Endothelial cell (in vitro differentiated cells): Measurements from ENCODE around the gene CHST1. TPM values are rescaled to one million over a fixed set of nuclear protein-coding genes. Genes with fewer than 3 reads are reported as not detected.

Experiments used
- DNase-seq: peaks from one replicate; pipeline ENCODE4 v3.0.0; 2021; ENCODE audit warnings: low spot score
- H3K27ac Mint-ChIP-seq: one replicate; pipeline ENCODE4 v1.8.0; 2021; ENCODE audit warnings: mixed read lengths, inconsistent platforms; ENCODE audit not compliant: unreplicated experiment
- H3K27me3 Mint-ChIP-seq: one replicate; pipeline ENCODE4 v1.8.0; 2021; ENCODE audit warnings: mild to moderate bottlenecking, moderate library complexity, mixed read lengths, inconsistent platforms; ENCODE audit not compliant: unreplicated experiment
- H3K36me3 Mint-ChIP-seq: one replicate; pipeline ENCODE4 v1.8.0; 2021; ENCODE audit warnings: mild to moderate bottlenecking, low read depth, mixed read lengths, inconsistent platforms; ENCODE audit not compliant: unreplicated experiment
- H3K4me1 Mint-ChIP-seq: one replicate; pipeline ENCODE4 v1.8.0; 2021; ENCODE audit warnings: mild to moderate bottlenecking, mixed read lengths, inconsistent platforms; ENCODE audit not compliant: unreplicated experiment
- H3K4me3 Mint-ChIP-seq: one replicate; pipeline ENCODE4 v1.8.0; 2021; ENCODE audit warnings: mild to moderate bottlenecking, mixed read lengths, inconsistent platforms; ENCODE audit not compliant: unreplicated experiment
- H3K9me3 Mint-ChIP-seq: one replicate; pipeline ENCODE4 v1.8.0; 2021; ENCODE audit warnings: mixed read lengths, inconsistent platforms; ENCODE audit not compliant: unreplicated experiment
- total RNA-seq: library from RNA; stranded (reverse); fragmentation: NEBNext Ultra II Directional; extraction: Animal tissue kit (Norgen Biotek cat#: 25700); gene quantifications from one replicate; pipeline ENCODE4 v1.2.1, GENCODE V29; 2021; ENCODE audit not compliant: unreplicated experiment
- TF ChIP-seq, protein P1 (sequence below): fragments of 200-600 bp; sonication (generic); IDR thresholded peaks from one replicate; pipeline ENCODE4 v1.5.0; 2021; ENCODE audit warnings: antibody characterized with exemption; ENCODE audit not compliant: unreplicated experiment

Gene CHST1
- total RNA-seq, 1 donor from 2014 or later = 275 TPM

- Mint-ChIP-seq H3K27me3 (peaks cover 29% of the 10 kb centered on the region), H3K27ac (peak overlapping the region; percentile 97), H3K4me1 (peaks cover 49% of the 10 kb centered on the region)
Measured at GRCh38 chr11:45662665-45663485, 2.5 kb downstream of the CHST1 start.

DNA sequence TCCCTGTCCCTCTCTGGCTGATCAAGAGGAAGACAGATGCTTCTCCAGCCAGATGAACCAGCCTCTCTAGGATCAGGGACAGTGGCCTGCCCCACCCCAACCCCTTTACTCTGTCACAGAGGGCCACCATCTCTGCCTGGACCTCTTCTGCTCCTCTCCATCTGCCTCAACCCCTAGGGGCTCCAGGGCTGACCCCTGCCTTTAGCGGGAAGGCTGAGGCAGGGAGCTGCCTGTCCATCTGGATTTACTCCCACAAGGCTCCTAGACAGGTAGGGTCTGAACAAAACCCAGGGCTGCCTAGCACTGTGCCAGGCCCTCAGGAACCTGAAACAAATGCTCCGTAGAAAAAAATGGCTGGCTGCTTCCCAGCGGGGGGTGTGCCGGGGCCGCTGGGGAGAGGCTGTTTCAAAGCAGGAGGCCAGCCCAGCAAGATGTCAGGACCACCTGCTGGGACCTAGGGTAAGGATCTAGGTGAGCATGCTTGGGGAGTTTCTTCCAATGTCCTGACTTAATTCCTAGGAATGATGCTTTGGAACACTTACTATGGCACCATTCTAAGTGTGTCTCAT lies 3.2 kb downstream of the CHST1 start:
- peak overlapping the region; percentile 96 for H3K4me3 Mint-ChIP-seq

More at GRCh38 chr11:45662665-45663485, 2.5 kb downstream of the CHST1 start:
- DNase-seq = no peak
- TF ChIP-seq, protein P1, sequence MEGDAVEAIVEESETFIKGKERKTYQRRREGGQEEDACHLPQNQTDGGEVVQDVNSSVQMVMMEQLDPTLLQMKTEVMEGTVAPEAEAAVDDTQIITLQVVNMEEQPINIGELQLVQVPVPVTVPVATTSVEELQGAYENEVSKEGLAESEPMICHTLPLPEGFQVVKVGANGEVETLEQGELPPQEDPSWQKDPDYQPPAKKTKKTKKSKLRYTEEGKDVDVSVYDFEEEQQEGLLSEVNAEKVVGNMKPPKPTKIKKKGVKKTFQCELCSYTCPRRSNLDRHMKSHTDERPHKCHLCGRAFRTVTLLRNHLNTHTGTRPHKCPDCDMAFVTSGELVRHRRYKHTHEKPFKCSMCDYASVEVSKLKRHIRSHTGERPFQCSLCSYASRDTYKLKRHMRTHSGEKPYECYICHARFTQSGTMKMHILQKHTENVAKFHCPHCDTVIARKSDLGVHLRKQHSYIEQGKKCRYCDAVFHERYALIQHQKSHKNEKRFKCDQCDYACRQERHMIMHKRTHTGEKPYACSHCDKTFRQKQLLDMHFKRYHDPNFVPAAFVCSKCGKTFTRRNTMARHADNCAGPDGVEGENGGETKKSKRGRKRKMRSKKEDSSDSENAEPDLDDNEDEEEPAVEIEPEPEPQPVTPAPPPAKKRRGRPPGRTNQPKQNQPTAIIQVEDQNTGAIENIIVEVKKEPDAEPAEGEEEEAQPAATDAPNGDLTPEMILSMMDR = no peak
- peaks cover 16% of the 10 kb centered on the region for H3K36me3 Mint-ChIP-seq
- peak overlapping the region; percentile 96 for H3K4me3 Mint-ChIP-seq
- H3K9me3 Mint-ChIP-seq = no peaks in the 10 kb centered on the region

GRCh38 chr11:45661439-45662055 lies 3.9 kb downstream of the CHST1 start:
- H3K9me3 Mint-ChIP-seq = no peaks in the 10 kb centered on the region
- H3K36me3 Mint-ChIP-seq = peaks cover 16% of the 10 kb centered on the region
- no peak overlapping the region for H3K27ac Mint-ChIP-seq
- peaks cover 28% of the 10 kb centered on the region for H3K27me3 Mint-ChIP-seq
- TF ChIP-seq, protein P1 = no peak
- H3K4me3 Mint-ChIP-seq = peak overlapping the region; percentile 87
- peaks cover 57% of the 10 kb centered on the region for H3K4me1 Mint-ChIP-seq
- no peak for DNase-seq

More for the DNA sequence above, 3.2 kb downstream of the CHST1 start:
- Mint-ChIP-seq H3K27me3 (peaks cover 29% of the 10 kb centered on the region), H3K4me1 (peaks cover 51% of the 10 kb centered on the region), H3K9me3 (no peaks in the 10 kb centered on the region), H3K36me3 (peaks cover 16% of the 10 kb centered on the region), H3K27ac (peak overlapping the region; percentile 77)
- TF ChIP-seq, protein P1 = no peak
- no peak for DNase-seq

DNA sequence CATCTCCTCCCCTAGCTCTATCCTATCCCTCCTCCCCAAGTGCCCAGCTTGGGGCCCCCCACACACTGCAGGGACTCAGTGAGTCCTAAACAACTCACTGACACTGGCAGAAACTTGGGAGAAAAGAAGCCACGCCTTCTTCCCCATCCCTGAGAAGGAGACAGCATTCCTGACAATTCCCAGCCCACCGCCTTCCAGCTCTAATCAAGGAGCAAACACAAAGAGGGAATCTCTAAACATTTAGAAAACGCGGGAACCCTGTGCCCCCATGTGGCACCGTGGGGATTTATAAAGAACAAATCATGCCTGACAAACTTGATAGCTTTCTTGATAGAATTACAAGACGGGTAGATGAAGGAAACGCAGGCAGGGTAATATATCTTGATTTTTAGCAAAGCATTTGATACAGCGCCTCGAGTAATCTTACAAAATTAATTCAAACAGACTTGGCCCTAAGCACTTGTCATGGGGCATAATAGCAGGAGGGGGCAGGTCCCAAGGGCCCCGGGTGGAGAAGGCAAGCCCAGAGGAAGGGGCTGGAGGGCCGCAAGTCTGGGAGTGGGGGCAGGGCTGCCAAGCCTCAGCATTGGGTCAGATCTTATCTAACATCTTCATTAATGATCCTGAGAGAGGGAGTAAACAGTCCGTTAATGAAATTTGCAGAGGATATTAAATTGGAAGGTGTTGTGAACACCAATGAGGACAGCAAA lies 4.5 kb downstream of the CHST1 start:
- TF ChIP-seq, protein P1 = no peak
- peaks cover 29% of the 10 kb centered on the region for H3K27me3 Mint-ChIP-seq
- H3K36me3 Mint-ChIP-seq = peaks cover 16% of the 10 kb centered on the region
- H3K27ac Mint-ChIP-seq = peak overlapping the region; percentile 89
- H3K9me3 Mint-ChIP-seq = no peaks in the 10 kb centered on the region
- no peak for DNase-seq
- H3K4me3 Mint-ChIP-seq = peak overlapping the region; percentile 87
- H3K4me1 Mint-ChIP-seq = peaks cover 63% of the 10 kb centered on the region
